Activated CD4-positive, alpha-beta memory T cell treated with anti-CD3 and anti-CD28 coated beads for 36 hours (primary cell): ENCODE results near the gene HLA-F. TPM values are rescaled to one million over a fixed set of nuclear protein-coding genes. Genes with fewer than 3 reads are reported as not detected.
A peak's percentile ranks its signal among the peaks of the same experiment; 100 is the strongest.

Source experiments
- CTCF ChIA-PET: fragments of 350-600 bp; sonication (Branson Sonifier 250); formaldehyde crosslinking; loops from one replicate; lab custom pipeline; 2021; ENCODE audit warnings: antibody characterized with exemption, inconsistent platforms; lab: Charles Lee
- POLR2A ChIA-PET: fragments of 350-600 bp; sonication (Branson Sonifier 250); formaldehyde crosslinking; loops from one replicate; lab custom pipeline; 2021; ENCODE audit warnings: antibody characterized with exemption; lab: Charles Lee
- DNase-seq: peaks from one replicate; pipeline ENCODE4 v3.0.0-alpha.2; 2020
- H3K27ac Mint-ChIP-seq: one replicate; pipeline ENCODE4 v1.8.0; 2021; ENCODE audit warnings: mixed read lengths
- H3K27me3 Mint-ChIP-seq: one replicate; pipeline ENCODE4 v1.8.0; 2021; ENCODE audit warnings: mixed read lengths
- H3K36me3 Mint-ChIP-seq: one replicate; pipeline ENCODE4 v1.8.0; 2021; ENCODE audit warnings: mixed read lengths
- H3K4me1 Mint-ChIP-seq: one replicate; pipeline ENCODE4 v1.8.0; 2021; ENCODE audit warnings: low read depth, mixed read lengths
- H3K4me3 Mint-ChIP-seq: one replicate; pipeline ENCODE4 v1.8.0; 2021; ENCODE audit warnings: mild to moderate bottlenecking, mixed read lengths
- H3K9me3 Mint-ChIP-seq: one replicate; pipeline ENCODE4 v1.8.0; 2021; ENCODE audit warnings: mixed read lengths
- intact Hi-C: fragments of 100-400 bp; cut with micrococcal nuclease; formaldehyde crosslinking; loops from one replicate; pipeline ENCODE4 v1.15.1; 2023
- total RNA-seq, 2 experiments: library from RNA; stranded (reverse); gene quantifications; one replicate each; pipeline ENCODE4 v1.2.3, GENCODE V29; 2021

HLA-F gene
- total RNA-seq, 2 experiments from 2014 or later = 256 to 270 TPM

DNA sequence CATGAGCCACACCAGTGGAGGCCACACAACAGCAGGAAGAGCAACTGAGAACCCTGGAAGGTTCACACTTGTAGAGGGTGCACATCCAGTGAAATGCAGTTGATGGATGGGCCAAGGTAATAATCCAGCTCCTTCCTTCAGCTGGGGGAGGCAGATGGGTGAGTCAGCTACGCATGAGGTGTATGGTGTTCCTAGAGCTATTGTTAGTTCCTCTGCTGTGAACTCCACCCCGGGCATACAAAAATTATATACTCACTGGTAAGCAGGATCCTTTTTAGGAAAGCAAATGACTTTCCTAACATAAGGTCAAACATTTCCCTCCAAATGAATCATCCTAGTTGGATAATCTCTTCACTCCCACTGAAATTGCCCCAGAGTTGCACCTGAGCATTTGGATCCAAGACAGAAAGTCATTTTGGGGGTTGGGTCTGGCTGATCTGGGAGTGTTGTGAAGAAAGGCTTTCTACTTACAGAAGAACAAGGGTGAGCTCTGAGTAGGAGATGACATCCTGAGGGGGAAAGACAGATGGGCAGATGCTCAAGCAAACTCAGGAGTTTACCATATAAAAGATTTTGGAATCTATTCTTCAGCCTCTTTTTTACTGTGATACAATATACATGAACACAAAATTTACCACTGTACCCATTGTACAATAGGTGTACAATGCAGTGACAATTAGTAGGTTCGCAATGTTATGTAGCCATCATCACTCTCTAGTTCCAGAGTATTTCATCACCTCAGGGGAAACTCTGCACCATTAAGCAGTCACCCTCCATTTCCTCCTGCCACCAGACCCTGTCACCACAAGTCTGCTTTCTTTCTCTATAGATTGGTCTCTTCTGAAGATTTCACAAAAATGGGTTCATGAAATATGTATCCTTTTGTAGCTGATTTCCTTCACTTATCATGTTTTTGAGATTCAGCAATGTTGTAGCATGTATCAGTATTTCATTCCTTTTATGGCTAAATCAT lies 11.1 kb downstream of the HLA-F start:
- no peak for DNase-seq
- H3K4me3 Mint-ChIP-seq = no peak overlapping the region
- POLR2A ChIA-PET = no interaction called here
- CTCF ChIA-PET = interaction anchor here (0.8 to 8.1 kb wide), 4 partner anchors 17 to 100 kb away, joined by 3 to 135 read pairs (median 54); no protein-coding TSS in a partner anchor
- H3K36me3 Mint-ChIP-seq = no peaks in the 10 kb centered on the region
- no peaks in the 10 kb centered on the region for H3K9me3 Mint-ChIP-seq
- intact Hi-C loops = no loop called here
- H3K27ac Mint-ChIP-seq = no peak overlapping the region
- H3K27me3 Mint-ChIP-seq = no peaks in the 10 kb centered on the region
- peaks cover 12% of the 10 kb centered on the region for H3K4me1 Mint-ChIP-seq

DNA sequence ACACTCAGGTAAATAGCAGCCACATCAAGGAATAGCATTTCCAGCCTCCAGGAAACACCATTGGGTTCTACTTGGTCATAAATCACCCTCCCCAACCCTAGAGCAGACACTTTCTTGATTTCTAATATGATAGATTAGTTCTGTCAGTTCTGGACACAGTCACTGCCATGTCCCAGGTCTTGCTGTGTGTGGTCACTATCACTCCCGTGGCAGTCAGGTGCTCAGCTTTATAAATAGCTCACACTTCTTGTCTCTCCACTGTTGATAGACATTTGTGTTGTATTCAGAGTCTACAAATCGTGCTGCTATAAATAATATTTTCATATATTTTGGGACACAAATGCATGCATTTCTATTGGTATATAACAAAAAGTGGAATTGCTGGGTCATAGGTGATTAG lies 13.3 kb downstream of the HLA-F start:
- intact Hi-C loops = no loop called here
- no peak overlapping the region for H3K4me3 Mint-ChIP-seq
- ChIA-PET CTCF (interaction anchor here (0.7 to 8.1 kb wide), 10 partner anchors 14 to 107 kb away, joined by 3 to 135 read pairs (median 5); no protein-coding TSS in a partner anchor), POLR2A (interaction anchor here (0.8 kb wide), 1 partner anchor 24 kb away, joined by 3 read pairs; no protein-coding TSS in a partner anchor)
- H3K36me3 Mint-ChIP-seq = no peaks in the 10 kb centered on the region
- no peaks in the 10 kb centered on the region for H3K27me3 Mint-ChIP-seq
- no peaks in the 10 kb centered on the region for H3K9me3 Mint-ChIP-seq
- H3K4me1 Mint-ChIP-seq = peaks cover 6% of the 10 kb centered on the region
- H3K27ac Mint-ChIP-seq = no peak overlapping the region
- DNase-seq = no peak

DNA sequence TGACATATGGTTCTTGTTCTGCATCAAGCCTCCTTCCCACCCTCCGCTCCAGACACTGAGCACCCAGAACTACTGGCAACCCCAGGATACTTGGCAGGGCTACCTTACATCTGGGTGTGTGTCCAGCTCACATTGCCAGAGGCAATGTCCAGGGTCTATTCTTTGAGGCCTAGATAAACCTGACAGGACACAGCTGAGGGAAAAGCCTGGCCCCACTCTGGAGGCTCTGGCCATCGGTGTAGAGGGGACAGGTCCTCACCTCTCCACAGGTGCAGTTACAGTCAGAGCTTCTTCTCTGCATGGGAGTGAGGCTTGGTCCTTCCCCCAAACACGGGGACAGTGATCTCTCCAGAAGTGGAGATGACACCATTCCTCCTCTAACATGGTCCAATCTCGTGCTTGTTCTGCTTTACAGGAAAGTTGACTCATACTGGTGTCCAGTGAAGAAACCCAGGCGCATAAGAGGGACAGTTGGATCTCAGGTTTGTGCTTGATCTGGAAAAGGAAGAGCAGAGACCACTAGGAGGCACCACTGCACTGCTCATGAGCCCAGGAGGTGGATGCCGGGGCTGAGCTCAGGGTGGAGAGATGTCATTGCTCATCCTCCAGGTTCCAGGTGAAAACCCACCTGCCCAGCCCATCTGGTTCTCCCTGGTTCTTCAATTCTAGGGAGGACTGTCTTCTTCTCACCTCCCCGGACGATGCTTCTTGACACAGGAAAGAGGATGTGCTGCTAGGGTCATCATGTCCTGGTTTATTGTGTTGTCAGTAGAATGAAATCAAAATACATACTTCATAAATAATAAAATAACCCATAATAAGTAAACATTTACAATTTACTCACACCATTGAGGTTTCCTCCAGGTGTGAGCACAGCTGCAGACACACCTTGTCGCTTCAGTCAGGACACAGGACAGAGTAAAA lies 14.7 kb downstream of the HLA-F start:
- H3K36me3 Mint-ChIP-seq = no peaks in the 10 kb centered on the region
- ChIA-PET CTCF (interaction anchor here (0.5 to 8.1 kb wide), 27 partner anchors 11 to 323 kb away, joined by 3 to 135 read pairs (median 5); partner anchors contain the start of genes HLA-F and POLR1H), POLR2A (no interaction called here)
- no peaks in the 10 kb centered on the region for H3K27me3 Mint-ChIP-seq
- H3K4me3 Mint-ChIP-seq = no peak overlapping the region
- no peak overlapping the region for H3K27ac Mint-ChIP-seq
- peak; percentile 78 for DNase-seq
- H3K4me1 Mint-ChIP-seq = peaks cover 6% of the 10 kb centered on the region
- intact Hi-C loops = loop anchor here (2.0 kb wide), 2 partner anchors 15 to 97 kb away; no protein-coding TSS in a partner anchor
- no peaks in the 10 kb centered on the region for H3K9me3 Mint-ChIP-seq

DNA sequence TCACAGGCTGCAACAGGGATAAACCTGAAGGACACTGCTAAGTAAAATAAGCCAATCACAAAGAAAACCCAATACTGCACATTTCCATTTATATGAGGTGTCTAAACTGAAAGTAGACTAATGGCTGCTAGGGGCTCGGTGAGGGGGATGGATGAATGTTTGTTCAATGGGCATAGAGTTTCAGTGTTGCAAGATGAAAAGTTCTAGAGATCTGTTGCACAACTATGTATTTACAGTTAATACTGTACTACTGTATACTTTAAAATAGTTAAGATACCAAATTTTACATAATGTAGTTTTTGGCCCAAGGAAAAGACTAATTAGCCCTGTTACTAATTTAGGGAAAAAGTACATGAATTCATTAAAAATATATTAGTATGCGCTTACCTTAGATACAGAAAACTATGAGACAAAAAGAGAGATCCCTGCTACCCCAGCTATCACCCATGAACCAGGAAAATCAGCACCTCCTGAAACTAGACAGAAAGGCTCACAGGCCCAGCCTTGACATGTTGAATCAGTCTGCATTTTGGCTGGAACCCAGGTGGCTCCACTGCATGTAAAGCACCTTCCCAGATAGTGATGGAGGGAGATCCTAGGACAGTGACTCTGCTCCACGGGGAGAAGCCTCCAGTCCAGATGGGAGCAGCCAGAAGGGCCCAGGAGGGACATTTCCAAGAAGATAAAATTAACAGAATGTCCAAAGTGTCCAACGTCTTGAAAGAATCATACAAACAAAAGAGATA lies 16.1 kb downstream of the HLA-F start:
- intact Hi-C loops = loop anchor here (2.0 kb wide), 2 partner anchors 13 to 95 kb away; no protein-coding TSS in a partner anchor
- H3K36me3 Mint-ChIP-seq = no peaks in the 10 kb centered on the region
- CTCF ChIA-PET = interaction anchor here (1.1 to 8.1 kb wide), 9 partner anchors 12 to 95 kb away, joined by 4 to 135 read pairs (median 12); no protein-coding TSS in a partner anchor
- peaks cover 5% of the 10 kb centered on the region for H3K4me1 Mint-ChIP-seq
- no peaks in the 10 kb centered on the region for H3K9me3 Mint-ChIP-seq
- DNase-seq = no peak
- POLR2A ChIA-PET = no interaction called here
- H3K4me3 Mint-ChIP-seq = no peak overlapping the region
- H3K27me3 Mint-ChIP-seq = no peaks in the 10 kb centered on the region
- H3K27ac Mint-ChIP-seq = no peak overlapping the region

DNA sequence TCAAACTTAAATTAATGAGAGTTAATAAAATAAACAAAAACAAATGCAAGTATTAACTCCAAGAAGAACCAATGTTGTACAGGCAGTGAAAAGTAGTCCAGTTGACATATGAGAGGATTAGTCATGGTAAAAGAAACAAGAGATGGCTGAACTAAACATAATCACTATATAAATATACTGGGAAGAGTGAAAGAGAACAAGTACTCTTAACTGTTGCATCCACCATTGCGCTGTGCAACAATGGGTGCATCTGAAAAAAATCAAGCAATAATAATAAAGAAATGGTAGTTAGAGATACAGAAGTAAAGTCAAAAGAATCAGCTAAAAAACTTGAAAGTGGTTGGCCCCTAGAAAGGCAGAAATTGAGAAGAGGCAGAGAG lies 16.6 kb downstream of the HLA-F start:
- CTCF ChIA-PET = interaction anchor here (1.2 to 8.1 kb wide), 3 partner anchors 13 to 94 kb away, joined by 4 to 135 read pairs (median 12); no protein-coding TSS in a partner anchor
- intact Hi-C loops = loop anchor here (2.0 kb wide), 2 partner anchors 13 to 95 kb away; no protein-coding TSS in a partner anchor
- H3K4me3 Mint-ChIP-seq = no peak overlapping the region
- no peaks in the 10 kb centered on the region for H3K36me3 Mint-ChIP-seq
- POLR2A ChIA-PET = no interaction called here
- H3K27ac Mint-ChIP-seq = no peak overlapping the region
- no peak for DNase-seq
- no peaks in the 10 kb centered on the region for H3K4me1 Mint-ChIP-seq
- no peaks in the 10 kb centered on the region for H3K9me3 Mint-ChIP-seq
- H3K27me3 Mint-ChIP-seq = no peaks in the 10 kb centered on the region

DNA sequence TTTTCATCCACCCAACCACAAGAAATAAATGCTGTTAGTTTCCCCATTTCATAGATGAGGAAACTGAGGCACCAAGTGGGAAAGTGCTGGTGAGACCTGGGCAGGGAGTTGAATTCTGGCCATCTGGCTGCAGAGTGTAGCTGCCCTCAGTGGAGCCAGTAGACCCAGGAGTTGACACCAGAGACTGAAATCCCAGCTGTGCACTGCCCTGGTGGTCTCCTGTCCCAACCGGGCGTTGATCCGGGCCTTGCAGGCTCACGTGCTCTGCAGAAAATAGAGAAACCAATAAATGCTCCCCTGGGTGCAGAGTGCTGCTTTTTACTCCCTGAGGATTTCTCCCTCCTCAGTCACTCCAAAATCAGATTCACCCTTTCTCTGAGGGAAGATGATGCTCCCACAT lies 18.4 kb downstream of the HLA-F start:
- Mint-ChIP-seq H3K4me1 (no peaks in the 10 kb centered on the region), H3K4me3 (no peak overlapping the region), H3K27ac (no peak overlapping the region), H3K36me3 (no peaks in the 10 kb centered on the region), H3K9me3 (no peaks in the 10 kb centered on the region), H3K27me3 (no peaks in the 10 kb centered on the region)
- no peak for DNase-seq
- CTCF ChIA-PET = no interaction called here
- intact Hi-C loops = no loop called here
- POLR2A ChIA-PET = no interaction called here

DNA sequence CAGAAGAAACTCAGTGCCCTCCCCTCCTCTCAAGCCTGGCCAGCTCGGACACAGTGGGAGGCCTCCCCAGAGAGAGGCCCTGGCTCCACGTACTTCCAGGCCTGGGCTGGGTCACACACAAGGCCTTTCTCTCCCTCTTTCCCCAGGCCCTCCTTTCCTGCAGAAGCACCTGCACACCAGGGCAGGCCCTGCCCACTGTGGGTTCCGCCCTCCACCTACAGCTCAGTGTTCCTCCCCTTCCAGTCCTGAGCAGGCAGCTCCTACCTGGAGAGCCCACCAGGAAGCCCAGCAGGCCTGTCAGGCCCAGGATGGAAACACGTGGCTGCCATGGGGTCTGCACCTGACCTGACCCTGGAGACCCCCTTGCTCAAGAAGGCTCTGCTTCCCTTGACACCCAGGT lies 18.9 kb downstream of the HLA-F start:
- Mint-ChIP-seq H3K36me3 (no peaks in the 10 kb centered on the region), H3K4me3 (no peak overlapping the region), H3K9me3 (no peaks in the 10 kb centered on the region), H3K27ac (no peak overlapping the region), H3K4me1 (no peaks in the 10 kb centered on the region), H3K27me3 (no peaks in the 10 kb centered on the region)
- no peak for DNase-seq
- intact Hi-C loops = no loop called here
- ChIA-PET CTCF (no interaction called here), POLR2A (no interaction called here)

DNA sequence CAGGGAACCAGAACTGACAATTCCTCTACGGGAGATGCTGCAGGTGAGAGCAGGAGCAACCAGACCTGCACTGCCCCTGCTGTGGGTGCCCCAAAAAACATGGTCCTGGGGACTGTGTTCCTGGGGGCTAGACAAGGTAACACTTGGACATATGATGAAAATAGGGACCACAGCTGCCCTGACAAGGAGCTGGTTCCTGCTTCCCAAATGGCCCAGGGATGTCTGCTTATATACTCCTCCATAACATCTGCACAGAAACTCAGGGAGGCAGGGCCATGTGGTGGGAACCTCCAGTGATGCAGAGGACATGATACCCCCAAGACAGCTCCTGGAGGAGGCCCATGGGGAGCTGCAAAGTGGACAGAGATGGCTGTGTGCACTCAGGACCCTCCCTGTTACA lies 19.8 kb downstream of the HLA-F start:
- Mint-ChIP-seq H3K36me3 (no peaks in the 10 kb centered on the region), H3K4me3 (no peak overlapping the region), H3K27me3 (no peaks in the 10 kb centered on the region), H3K27ac (no peak overlapping the region), H3K4me1 (peaks cover 8% of the 10 kb centered on the region), H3K9me3 (no peaks in the 10 kb centered on the region)
- POLR2A ChIA-PET = no interaction called here
- intact Hi-C loops = no loop called here
- DNase-seq = no peak
- CTCF ChIA-PET = no interaction called here

DNA sequence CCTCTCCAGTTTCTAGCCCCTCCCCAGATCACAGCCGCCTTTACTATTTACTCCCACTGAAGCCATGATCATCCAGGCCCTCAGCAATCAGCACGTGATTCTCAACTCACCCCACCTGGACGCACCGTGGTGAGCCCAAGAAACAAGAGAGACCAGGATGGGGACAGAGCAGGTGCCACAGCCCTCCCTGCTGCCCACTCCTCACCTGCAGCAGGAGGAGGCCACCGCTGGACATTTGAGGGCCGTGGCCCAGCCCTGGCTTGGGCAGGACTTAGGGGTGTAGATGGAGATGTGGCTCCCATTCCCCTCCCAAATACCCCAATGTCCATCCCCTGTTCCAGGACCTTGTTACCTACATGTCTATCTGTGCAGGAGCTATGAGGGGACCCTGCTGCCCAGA lies 20.3 kb downstream of the HLA-F start:
- peaks cover 10% of the 10 kb centered on the region for H3K4me1 Mint-ChIP-seq
- intact Hi-C loops = no loop called here
- ChIA-PET CTCF (no interaction called here), POLR2A (no interaction called here)
- H3K4me3 Mint-ChIP-seq = no peak overlapping the region
- H3K27ac Mint-ChIP-seq = no peak overlapping the region
- H3K36me3 Mint-ChIP-seq = no peaks in the 10 kb centered on the region
- H3K27me3 Mint-ChIP-seq = no peaks in the 10 kb centered on the region
- no peak for DNase-seq
- no peaks in the 10 kb centered on the region for H3K9me3 Mint-ChIP-seq

DNA sequence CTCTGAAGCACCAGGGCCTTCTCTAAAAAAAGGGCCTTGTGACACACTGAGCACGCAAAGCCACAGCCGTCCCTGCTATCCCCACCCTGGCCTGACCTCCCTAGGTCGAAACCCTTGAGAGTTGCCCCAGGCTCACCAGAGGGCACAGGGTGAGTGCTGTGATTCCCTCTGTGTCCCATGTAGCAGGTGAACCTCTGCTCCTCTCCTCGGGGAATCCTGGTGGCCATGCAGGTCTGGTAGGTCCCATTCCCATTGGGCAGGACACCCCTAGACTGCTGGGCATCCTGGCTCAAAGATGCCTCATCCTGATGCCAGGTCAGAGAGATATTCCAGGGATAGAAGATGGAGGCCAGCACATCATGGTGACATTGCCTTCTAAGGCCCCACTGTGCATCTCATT lies 20.9 kb downstream of the HLA-F start:
- H3K27ac Mint-ChIP-seq = no peak overlapping the region
- H3K36me3 Mint-ChIP-seq = no peaks in the 10 kb centered on the region
- CTCF ChIA-PET = no interaction called here
- H3K4me3 Mint-ChIP-seq = no peak overlapping the region
- POLR2A ChIA-PET = no interaction called here
- intact Hi-C loops = no loop called here
- no peak for DNase-seq
- no peaks in the 10 kb centered on the region for H3K9me3 Mint-ChIP-seq
- no peaks in the 10 kb centered on the region for H3K27me3 Mint-ChIP-seq
- H3K4me1 Mint-ChIP-seq = peaks cover 10% of the 10 kb centered on the region

DNA sequence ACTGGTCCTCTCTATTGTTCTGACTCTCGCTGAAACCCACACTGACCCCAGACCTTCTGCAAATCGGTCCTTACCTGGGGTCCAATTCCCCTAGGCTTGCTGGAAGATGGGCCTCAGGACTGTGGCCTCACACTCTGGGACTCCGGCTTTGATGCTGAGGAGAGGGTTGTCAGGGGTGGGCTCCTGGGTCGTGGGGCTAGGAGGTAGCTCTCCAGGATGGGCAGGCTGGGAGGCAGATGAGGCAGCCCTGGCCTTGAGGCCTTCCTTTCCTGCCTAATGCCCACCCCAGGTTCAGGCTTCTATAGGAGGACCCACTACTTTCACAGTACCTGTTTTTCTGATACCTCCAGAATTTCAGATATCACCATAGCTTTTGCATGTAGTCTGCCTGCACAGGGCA lies 21.4 kb downstream of the HLA-F start:
- Mint-ChIP-seq H3K27me3 (no peaks in the 10 kb centered on the region), H3K9me3 (no peaks in the 10 kb centered on the region), H3K4me1 (peaks cover 14% of the 10 kb centered on the region), H3K36me3 (no peaks in the 10 kb centered on the region), H3K27ac (no peak overlapping the region), H3K4me3 (no peak overlapping the region)
- ChIA-PET POLR2A (no interaction called here), CTCF (no interaction called here)
- intact Hi-C loops = no loop called here
- DNase-seq = no peak
